BE2C (cell line): ENCODE data around the gene NFYC.
"Not testable (repeated sequence)": the region's sequence is repeated elsewhere in the genome, so short reads cannot be mapped to it uniquely, and the experiment has no call there.

Experiments
- DNase-seq: peaks from one replicate; pipeline ENCODE4 v3.0.0-alpha.2; 2020
- H3K27me3 ChIP-seq: fragments of 250-450 bp; sonication (Bioruptor Pico); 2 replicates; pipeline ENCODE4 v1.5.1; 2020; ENCODE audit warnings: mild to moderate bottlenecking
- H3K36me3 ChIP-seq: fragments of 250-450 bp; sonication (Bioruptor Pico); 2 replicates; pipeline ENCODE4 v1.5.1; 2020; ENCODE audit warnings: mild to moderate bottlenecking
- H3K4me1 ChIP-seq: fragments of 250-450 bp; sonication (Bioruptor Pico); 2 replicates; pipeline ENCODE4 v1.5.1; 2020
- H3K4me3 ChIP-seq: 2 replicates; pipeline ENCODE4 v1.5.1; 2011; ENCODE audit warnings: low read depth, low read length
- H3K9me3 ChIP-seq: fragments of 250-450 bp; sonication (Bioruptor Pico); 2 replicates; pipeline ENCODE4 v1.5.1; 2020
- CTCF ChIP-seq: IDR thresholded peaks from 2 replicates; pipeline ENCODE4 v1.5.1; 2012; ENCODE audit warnings: mild to moderate bottlenecking, low read depth, low read length

NFYC gene

GRCh38 chr1:40717955-40718354, 26.5 kb downstream of the NFYC start:
- TF ChIP-seq CTCF = no peak

GRCh38 chr1:40720493-40720892, 29.0 kb downstream of the NFYC start:
- no peak for TF ChIP-seq CTCF
- DNase-seq = no peak
- Histone ChIP-seq H3K27me3 (no peaks in the 10 kb centered on the region), H3K36me3 (no peaks in the 10 kb centered on the region; the same call in 1 of the 2 replicates), H3K4me3 (no peak overlapping the region), H3K9me3 (no peaks in the 10 kb centered on the region), H3K4me1 (no peaks in the 10 kb centered on the region)

More at GRCh38 chr1:40717955-40718354, 26.5 kb downstream of the NFYC start:
- DNase-seq = no peak
- Histone ChIP-seq H3K4me1 (no peaks in the 10 kb centered on the region), H3K4me3 (no peak overlapping the region), H3K9me3 (no peaks in the 10 kb centered on the region), H3K36me3 (no peaks in the 10 kb centered on the region; the same call in 1 of the 2 replicates), H3K27me3 (no peaks in the 10 kb centered on the region)

GRCh38 chr1:40722622-40723021, 31.1 kb downstream of the NFYC start:
- TF ChIP-seq CTCF = no peak
- no peaks in the 10 kb centered on the region for H3K4me1 ChIP-seq
- H3K36me3 ChIP-seq = no peaks in the 10 kb centered on the region; the same call in 1 of the 2 replicates
- H3K27me3 ChIP-seq = no peaks in the 10 kb centered on the region
- no peak overlapping the region for H3K4me3 ChIP-seq
- no peak for DNase-seq
- H3K9me3 ChIP-seq = no peaks in the 10 kb centered on the region

GRCh38 chr1:40723196-40723955, 31.9 kb downstream of the NFYC start:
- H3K36me3 ChIP-seq = no peaks in the 10 kb centered on the region; the same call in 1 of the 2 replicates
- TF ChIP-seq CTCF = no peak
- no peak overlapping the region for H3K4me3 ChIP-seq
- DNase-seq = no peak
- H3K27me3 ChIP-seq = no peaks in the 10 kb centered on the region
- H3K9me3 ChIP-seq = no peaks in the 10 kb centered on the region
- no peaks in the 10 kb centered on the region for H3K4me1 ChIP-seq

- not testable (repeated sequence) for H3K4me1 ChIP-seq, H3K36me3 ChIP-seq, H3K4me3 ChIP-seq, H3K27me3 ChIP-seq, H3K9me3 ChIP-seq, DNase-seq
Observed at GRCh38 chr1:40727662-40728061, 36.2 kb downstream of the NFYC start.

GRCh38 chr1:40729316-40729862, 37.9 kb downstream of the NFYC start:
- not testable (repeated sequence) for H3K4me3 ChIP-seq, DNase-seq, H3K4me1 ChIP-seq, H3K9me3 ChIP-seq, H3K27me3 ChIP-seq, H3K36me3 ChIP-seq

- no peaks in the 10 kb centered on the region for H3K27me3 ChIP-seq
- H3K36me3 ChIP-seq = no peaks in the 10 kb centered on the region
- DNase-seq = no peak
- no peak overlapping the region for H3K4me3 ChIP-seq
- H3K4me1 ChIP-seq = no peaks in the 10 kb centered on the region; the same call in 1 of the 2 replicates
- H3K9me3 ChIP-seq = no peaks in the 10 kb centered on the region
- TF ChIP-seq CTCF = no peak
Observed at GRCh38 chr1:40732756-40733301, 41.3 kb downstream of the NFYC start.
